ENCODE data around the gene NGF.
"Not testable (repeated sequence)": the region's sequence is repeated elsewhere in the genome, so short reads cannot be mapped to it uniquely, and the experiment has no call there.

Gene NGF

DNA sequence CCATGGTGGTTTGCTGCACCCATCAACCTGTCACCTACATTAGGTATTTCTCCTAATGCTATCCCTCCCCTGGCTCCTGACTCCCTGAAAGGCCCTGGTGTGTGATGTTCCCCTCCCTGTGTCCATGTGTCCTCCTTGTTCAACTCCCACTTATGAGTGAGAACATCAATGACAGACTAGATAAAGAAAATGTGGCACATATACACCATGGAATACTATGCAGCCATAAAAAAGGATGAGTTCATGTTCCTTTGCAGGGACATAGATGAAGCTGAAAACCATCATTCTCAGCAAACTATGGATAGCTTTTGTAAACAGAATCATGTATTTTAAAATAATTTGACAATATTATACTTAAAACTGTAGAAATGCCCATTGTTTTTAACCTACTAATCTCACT, 28.5 kb downstream of the NGF start:
- not testable (repeated sequence) for DNase-seq (ENCODE audit: low spot score)

DNA sequence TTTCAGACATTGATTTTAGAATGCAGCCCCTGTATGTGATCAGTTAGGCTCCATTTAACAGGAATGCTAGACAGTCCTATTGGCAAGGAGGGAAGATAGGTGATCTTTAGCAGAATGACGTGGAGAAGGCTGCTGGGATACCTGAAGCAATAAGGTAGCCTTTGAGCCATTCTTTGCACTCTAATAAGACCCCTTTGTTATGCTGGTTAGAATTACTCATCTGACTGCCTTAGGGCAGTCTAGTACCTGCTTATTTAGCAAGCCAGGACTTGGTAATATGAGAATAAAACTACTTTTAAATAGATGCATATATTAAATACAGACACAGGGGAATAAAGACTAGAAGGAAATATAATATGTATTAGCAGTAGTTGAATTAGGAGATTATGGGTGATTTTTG, 29.1 kb downstream of the NGF start:
- no peak for DNase-seq (ENCODE audit: low spot score)

DNA sequence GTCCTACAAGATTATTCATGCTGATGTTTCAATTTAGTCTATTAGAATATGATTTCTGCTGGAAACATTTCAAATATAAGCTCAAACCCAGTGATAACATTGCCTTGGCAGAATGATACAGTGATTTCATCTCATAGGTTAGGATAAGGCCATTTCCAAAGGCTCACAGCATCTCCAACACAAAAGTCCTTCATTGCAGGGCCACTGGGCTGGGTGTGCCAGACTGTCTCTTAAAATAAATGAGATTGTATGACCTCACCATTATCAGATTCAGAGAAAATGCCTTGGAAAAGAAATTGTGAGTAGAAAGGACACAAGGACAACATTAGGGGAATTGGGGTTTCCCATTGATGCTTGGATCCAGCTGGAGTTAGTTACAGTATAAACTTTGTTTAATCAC, 30.4 kb downstream of the NGF start:
- DNase-seq (ENCODE audit: low spot score) = no peak

DNA sequence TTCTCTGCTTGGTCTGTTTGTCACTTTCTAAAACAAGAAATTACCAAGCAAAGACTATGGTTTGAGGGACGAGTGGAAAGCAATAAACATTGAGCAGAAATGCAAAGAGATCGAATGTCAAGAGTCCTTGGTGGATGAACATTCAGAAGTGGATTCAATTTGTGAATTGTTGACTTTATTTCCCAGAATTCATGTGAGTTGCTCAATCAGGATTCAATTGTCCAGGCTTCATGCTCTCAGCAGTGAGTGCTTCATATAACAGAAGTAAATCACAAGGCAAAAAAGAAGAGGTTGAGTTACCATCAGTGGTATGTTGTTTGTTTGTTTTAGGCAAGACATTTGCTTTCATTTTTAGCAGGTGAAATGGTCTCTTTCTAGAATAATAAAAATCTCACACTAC, 31.9 kb downstream of the NGF start:
- no peak for DNase-seq (ENCODE audit: low spot score)

DNA sequence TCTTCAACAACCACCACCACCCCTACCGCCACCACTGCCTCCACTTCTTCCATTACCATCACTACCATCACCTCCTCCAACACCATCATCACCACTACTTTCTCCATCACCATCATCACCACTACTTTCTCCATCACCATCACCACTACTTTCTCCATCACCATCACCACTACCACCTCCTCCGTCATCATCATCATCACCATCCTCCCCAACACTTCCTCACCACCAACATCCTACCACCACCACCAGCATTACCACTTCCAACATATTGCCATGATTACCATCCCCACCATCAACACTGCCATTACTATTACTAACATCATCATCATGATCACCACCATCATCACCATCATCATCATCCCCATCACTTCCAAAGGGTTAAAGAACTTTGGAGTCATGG, 34.7 kb downstream of the NGF start:
- no peak for DNase-seq (ENCODE audit: low spot score)

DNA sequence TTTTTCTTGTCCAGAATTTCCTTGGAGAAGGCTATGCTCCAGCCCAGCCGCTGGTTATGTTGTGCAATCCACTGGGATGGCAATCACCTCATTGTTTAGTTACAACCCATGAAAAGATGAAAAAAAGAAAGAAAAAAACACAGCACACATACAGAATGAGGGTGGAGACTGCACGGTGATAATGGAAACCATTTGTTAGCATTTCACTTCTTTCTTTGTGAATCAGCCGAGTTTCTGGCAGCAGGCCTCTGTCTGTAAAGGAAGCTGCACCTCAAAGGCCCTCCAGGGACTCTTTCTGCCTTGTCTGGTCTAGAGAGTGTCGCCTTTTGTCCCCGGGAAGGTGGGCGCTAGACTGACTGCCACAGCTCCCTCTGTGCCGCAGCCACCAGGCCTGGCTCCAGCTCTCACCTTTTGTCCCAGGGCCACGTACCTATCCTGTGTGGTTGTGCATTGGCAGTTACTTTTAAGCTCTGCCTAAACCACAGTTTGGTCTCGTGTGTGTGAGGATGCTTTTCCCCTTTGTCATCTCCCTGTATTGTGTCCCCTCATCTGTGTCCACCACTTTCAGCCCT, 35.6 kb downstream of the NGF start:
- DNase-seq (ENCODE audit: low spot score) = no peak

DNA sequence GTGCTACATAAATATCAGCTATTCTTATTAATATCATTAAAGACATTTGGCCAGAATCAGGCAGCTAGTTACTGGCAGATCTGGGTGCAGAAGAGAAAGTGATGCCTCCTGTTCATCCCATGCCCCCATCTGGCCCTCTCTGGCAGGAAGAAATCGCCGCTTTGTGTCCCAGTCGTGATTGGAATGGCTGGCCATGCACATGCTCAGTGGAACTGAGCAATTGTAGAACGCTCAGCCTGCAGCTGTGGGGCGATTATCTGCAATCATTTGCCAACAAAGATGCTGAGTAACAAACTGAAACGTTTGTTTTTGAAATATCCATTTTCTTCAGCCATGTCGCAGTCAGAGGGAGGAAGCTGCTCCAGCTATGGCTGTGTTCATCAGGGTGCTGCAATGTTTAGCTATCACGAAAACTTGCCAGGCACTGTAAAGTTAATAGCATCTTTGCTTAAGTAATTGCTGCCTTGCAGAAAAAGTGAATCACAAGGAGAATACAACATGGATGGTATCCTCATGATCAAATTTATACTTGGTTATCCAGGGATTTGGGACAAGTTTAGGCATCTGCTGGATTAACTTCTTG, 36.5 kb downstream of the NGF start:
- DNase-seq (ENCODE audit: low spot score) = no peak

DNA sequence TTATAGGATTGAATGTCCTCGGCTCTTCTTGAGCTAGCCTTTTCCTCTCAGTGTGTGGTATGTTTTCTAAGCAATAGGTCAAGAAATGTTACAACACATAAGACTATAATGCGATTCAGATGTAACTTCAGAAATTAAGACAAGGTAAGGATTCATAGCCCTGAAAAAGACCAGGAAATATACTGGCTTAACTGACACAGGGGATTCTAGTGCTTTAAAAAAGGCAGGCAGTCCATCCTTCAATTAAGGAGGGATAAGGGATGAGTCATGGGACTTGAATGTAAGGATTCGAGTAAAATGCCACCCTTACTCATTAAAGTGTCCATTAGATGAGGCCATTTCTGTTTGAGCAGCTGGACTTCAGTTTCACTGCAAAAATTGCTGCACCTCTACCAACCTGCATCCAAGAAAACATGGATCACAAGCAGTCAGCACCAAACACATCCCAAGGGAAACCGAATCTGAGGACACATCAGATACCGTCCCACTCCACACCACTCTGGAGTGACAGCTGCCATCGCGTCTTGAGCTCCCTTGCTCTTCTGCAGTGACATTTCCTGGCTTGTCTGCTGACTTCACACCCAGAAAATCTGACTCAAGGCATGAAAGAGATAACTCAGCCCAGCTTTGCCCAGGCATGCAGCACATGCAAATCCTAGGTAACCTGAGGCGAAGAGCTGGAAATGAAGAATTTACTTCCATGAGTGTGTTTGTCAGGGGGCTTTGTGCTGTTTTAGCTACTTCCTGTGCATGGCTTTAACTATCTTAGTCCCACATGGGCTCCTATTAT, 37.8 kb downstream of the NGF start:
- DNase-seq (ENCODE audit: low spot score) = no peak

DNA sequence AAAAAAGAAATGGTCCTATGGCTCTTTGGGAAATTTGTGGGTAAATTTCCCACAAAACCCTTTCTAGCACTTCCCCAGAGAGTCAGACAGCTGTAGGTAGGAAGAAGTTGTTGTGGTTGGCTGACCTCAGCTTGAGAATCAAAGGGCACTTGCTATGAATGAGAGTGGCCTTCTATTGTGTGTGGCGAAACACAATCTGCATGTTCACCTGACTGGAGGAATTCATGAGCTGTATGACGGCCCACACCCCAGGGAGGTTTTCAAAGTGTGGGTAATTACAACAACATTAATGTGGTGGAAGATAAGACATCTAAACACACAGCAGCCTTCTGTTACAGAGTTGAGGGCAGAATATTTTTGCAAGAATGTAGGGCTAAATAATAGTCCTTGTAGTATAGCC, 38.8 kb downstream of the NGF start:
- DNase-seq (ENCODE audit: low spot score) = no peak

DNA sequence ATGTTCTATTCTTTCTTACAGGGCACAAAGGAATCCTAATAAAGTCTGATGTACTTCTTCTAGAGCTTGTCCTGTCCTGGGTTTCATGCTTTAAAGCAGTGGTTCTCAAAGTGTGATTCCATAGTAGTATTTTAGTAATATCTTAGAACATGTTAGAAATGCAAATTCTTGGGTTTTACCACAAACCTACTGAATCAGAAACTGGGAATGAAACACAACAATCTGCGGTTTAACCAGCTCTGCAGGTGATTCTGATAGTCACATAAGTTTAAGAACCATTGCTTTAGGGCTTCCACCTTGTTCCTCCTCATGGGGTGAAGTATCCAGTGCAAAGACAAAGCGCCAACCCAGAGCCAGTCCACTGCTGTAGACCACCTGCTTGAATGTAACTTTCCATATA, 41.1 kb downstream of the NGF start:
- no peak for DNase-seq (ENCODE audit: low spot score)

DNA sequence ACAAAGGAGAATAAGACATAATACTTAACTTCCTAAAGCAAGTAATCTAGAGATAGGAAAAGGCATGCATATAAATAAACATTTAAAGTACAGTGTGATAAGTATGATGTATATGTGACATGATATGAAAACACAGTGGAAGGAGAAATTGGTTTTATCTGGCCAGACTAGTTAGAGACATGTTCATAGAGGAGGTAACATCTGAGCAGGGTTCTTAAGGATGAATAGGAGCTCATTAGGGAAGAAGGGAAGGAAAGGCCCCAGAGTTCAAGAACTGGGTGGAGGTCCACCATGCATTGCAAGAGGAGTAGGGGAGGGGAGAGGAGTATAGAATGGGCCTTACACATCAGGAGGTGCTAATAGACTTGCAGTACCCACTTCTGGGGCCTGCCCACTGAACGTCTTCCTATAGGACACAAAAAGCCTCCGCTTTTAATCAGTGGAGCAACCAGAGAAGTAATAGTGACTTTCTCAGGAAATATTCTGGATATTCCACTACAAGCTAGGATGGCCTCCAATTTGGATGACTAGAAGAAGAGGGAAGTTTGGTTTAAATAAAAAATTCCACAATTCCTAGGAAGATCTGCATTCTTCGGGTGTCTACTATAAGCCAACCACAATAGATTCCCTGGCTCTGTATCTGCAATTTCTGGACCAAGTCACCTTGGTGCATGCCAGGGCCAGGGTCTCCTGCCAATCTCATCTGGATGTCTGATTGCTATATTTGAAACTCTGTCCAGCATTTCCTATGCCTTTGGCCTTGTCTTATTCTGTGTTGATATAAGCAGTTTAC, 41.9 kb downstream of the NGF start:
- DNase-seq (ENCODE audit: low spot score) = no peak

DNA sequence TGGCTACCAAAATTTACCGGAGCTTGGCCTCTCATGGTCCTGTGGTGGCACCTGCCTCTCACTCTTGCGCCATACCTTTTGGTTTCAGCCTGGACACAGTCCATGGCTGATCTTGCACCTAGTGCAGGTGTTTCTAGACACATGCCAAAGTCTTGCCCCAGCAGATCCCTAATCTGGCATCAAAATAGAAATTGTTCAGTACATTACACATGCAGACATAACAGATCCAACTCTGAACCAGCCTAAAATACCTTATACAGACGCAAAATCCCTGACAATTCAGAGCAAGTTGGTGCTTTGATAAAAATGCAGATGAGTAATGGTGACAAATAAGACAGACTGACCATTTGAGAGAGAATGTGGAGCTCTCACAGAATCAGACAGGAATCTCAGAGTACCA, 44.1 kb downstream of the NGF start:
- DNase-seq (ENCODE audit: low spot score) = no peak

DNA sequence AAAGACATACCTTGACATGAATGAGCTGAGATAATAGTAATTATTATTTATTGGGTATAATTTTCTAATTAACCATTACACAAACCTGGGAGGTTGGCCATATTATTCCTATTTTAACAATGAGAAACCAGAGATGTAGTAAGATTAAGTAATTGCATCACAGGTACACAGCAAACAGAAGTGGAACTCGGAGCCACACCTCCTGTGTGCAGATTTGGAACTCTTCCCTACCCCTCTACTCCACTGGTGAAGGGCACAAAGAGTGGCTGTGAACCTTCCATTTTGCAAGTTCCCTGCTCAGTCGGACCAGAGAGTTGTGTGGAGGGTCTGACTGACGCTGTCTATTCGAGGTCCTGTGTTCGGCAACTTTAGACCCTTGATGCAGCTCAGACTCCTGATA, 45.0 kb downstream of the NGF start:
- DNase-seq (ENCODE audit: low spot score) = no peak

DNA sequence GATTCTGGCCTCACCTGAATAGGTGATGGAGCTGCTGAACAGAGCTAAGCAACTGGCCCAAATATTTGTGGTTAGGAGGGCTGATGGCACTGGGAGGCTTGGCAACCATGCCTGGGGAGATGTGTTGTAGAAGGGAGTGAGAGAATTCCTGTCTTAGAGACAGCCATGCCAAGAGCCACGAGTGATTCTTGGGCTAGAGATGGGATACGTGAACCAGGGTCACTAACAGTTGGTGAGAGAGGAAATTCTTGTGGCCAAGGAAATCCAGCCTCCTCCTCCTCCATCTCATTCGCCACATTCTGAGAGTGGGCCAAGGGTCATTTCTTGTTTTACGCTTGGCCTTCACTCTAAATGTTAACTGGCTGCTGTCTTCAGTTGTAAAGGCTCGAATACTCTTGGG, 46.3 kb downstream of the NGF start:
- DNase-seq (ENCODE audit: low spot score) = no peak

DNA sequence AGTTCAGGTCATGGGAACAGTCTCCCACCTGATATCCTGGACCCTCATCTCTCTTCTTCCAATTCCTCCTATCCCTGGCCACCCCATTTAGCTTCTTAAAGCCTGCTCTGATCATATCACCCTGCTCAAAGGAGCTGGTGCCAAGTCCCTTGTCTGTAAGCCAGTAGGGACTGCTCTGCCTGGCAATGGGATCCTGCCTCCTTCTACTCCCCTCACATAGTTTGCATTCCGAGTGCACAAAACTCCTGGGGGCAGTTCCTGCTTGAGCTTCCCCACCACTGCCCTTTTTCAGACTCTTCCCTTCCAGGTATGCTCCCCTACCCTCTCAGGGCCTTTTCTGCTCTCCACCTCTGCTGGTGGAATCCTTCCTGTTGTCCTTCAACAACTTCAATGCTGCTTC, 48.1 kb downstream of the NGF start:
- no peak for DNase-seq (ENCODE audit: low spot score)

DNA sequence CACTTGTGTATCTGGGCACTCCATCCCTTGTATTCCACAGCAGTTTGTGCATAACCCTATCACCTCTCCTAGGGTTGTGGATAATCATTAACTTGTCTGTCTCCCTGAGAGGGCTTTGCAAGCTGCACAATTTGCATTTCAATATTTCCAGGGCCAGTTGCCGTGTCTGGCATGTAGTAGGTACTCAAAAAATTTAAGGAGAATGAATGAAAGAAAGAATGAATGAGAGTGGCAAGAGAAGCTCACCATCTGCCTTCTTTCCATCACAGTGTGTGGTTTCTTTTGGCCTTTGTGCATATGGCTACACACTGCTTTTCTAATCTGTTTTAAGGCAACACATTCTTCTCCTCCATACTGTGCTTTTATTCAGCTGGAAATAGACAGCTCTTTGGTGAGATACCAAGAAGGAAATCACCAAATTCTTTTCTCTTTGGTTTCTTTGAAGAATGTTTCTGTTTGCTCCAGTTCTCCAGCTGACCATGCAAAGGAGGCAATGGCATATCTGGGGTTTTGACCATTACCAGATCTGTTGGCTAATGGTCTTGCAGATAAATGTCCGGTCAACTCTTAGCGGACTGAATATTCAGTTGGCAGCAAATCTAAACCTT, 49.4 kb downstream of the NGF start:
- DNase-seq (ENCODE audit: low spot score) = no peak

DNA sequence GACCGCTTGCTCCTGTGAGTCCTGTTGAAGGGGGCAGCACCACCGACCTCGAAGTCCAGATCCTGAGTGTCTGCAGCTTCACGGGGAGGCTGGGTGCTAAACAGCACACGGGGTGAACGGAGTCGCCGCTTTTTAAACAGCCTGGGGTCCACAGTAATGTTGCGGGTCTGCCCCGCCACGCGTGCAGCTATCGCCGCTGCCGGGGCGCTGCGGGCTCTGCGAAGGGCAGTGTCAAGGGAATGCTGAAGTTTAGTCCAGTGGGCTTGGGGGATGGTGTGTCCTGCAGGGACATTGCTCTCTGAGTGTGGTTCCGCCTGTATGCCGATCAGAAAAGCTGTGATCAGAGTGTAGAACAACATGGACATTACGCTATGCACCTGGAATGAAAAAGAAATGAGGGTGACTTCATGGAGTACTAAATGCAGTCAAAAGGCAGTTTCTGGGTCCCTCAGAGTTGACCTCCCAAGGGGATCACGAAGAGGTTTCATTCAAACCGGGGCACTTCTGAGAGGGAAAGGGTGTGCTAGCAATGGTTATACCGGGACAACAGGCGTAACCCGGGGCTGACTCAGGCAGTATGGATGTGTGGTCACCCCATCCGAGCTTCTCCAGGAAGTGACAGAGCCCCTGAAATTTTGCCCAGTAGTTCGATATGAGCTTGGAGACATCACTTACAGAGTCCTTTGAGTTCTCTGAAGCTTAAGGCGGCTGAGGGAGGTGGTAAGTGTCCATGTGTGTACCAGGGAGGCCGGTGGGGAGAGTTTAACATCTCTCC, 51.4 kb downstream of the NGF start:
- DNase-seq (ENCODE audit: low spot score) = no peak

DNA sequence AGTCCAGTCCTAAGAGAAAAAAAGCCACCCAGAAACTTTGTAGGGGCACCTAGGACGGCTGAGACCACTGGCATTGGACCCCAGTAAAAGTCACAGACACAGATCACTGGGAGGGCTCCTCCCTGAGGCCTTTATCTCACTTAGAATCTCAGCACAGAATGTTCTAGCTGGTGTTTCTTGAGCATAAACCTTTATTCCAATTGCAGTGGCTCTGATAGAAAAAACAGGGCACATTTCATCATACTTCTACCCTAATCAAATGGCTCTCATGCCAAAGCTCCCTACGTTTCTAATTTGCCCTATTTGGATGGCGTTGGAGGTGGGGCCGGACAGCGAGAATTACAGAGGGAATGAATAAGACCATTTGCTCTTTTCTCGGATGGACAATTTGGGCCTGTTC, 53.8 kb downstream of the NGF start:
- no peak for DNase-seq (ENCODE audit: low spot score)

DNA sequence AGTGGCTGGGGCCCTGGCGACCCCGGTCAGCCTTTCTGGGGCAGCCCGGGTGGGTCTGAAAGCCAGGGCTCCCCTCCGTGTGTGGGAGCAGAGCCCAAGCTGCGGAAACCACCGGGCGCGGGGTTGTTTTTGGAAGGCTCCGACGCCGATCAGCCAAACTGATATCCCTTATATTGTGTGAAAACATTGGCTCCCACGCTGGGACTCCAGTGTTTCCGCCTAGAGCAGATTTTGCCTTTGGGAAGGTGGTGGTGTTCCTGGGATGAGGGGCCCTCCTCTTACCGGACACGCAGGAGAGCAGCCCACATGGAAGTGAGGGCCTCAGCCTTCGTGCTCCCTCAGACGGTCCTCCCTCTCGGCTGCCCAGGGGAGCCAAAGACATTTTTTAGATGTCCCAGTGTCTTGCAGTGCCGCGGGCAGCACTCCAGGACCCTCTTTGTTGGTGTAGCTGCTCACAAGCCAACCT, 54.3 kb downstream of the NGF start:
- DNase-seq (ENCODE audit: low spot score) = no peak

DNA sequence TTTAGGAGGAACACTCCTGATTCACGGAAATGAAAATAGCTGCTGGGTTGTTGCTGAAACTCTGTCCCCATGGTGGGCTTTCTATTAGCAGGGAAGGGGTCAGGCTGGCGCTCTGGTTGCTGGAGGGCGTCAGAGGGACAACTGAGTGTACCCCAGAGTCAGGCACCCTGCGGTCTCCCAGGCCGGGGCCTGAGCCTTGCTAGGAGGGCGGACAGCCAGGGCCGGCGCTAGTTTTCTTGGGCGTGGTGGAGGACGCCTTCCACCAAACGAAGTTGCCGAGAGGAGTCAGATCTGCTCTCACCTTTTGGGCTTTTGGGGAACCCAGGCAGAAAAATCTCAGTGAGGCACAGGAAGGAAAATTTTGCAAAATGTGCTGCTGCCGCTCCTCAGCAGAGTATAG, 54.8 kb downstream of the NGF start:
- no peak for DNase-seq (ENCODE audit: low spot score)

DNA sequence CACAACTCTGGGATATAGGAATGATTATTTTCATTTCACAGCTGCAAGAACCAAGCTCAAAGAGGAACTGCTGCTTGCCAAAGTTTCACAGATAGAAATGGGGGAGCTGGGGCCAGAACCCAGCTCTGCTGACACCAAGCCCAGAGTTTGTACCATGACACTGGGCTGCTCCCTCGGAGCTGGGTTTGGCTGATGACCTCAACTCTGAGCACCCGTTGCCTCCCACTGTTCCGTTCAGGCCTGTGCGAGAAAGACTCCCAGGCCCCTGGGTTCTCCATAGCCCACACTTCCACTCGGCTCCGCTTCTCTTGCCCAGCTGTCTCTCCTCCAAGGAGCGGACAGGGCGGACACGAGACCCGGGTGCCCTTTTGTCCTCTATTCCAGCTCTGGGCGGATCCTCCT, 55.2 kb downstream of the NGF start:
- DNase-seq (ENCODE audit: low spot score) = no peak

DNA sequence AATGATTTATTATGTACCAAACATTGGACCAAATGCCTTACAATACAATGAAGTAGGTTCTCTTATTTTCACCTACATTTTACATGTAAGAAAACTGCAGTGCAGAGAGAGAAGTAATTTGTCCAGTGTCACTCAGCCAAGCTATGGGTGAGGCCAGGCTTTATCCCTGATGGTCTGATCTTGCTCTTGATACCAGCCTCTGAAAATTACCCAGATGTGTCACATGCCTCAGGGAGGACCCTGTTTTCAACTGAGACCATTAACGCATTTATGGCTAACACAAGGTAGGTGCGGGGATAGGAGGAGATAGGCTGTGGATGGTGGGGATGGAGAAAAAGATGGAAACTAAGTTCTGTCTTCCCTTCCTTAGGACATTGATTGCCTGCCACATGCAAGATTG, 56.9 kb downstream of the NGF start:
- DNase-seq (ENCODE audit: low spot score) = no peak
